Spleen (tissue), 11 donors: ENCODE results near the gene CTNNA1. TPM values are rescaled to one million over a fixed set of nuclear protein-coding genes. Genes with fewer than 3 reads are reported as not detected.

Experiments used
- DNase-seq: peaks from one replicate; pipeline ENCODE4 v3.0.0-alpha.2; 2020
- H3K27ac ChIP-seq, 8 donors: fragments of 200-600 bp; sonication (generic) in 7 of 8; 1 replicate in 4 of 8; 2 replicates in 4 of 8; pipeline versions ENCODE4 v1.5.0 to v1.8.0; 2016 to 2021; ENCODE audit warnings: inconsistent platforms in 4 of 8, mild to moderate bottlenecking in 4 of 8, moderate library complexity in 1 of 8
- H3K27me3 ChIP-seq, 7 donors: fragments of 200-600 bp; sonication (generic) in 6 of 7; replicated peaks in 1 of 7; 1 replicate in 4 of 7; 2 replicates in 3 of 7; pipeline versions ENCODE4 v1.5.0 to v1.8.0; 2016 to 2021; ENCODE audit warnings: inconsistent platforms in 3 of 7, mild to moderate bottlenecking in 1 of 7
- H3K36me3 ChIP-seq, 6 donors: fragments of 200-600 bp; sonication (generic) in 5 of 6; 1 replicate in 4 of 6; 2 replicates in 2 of 6; pipeline versions ENCODE4 v1.5.0 to v1.8.0; 2016 to 2021; ENCODE audit warnings: inconsistent platforms in 2 of 6
- H3K4me1 ChIP-seq, 6 donors: fragments of 200-600 bp; sonication (generic) in 5 of 6; 1 replicate in 3 of 6; 2 replicates in 3 of 6; pipeline versions ENCODE4 v1.5.0 to v1.8.0; 2016 to 2021; ENCODE audit warnings: inconsistent platforms in 3 of 6
- H3K4me3 ChIP-seq, 8 donors: fragments of 200-600 bp; sonication (generic) in 7 of 8; 1 replicate in 4 of 8; 2 replicates in 4 of 8; pipeline versions ENCODE4 v1.5.0 to v1.8.0; 2016 to 2021; ENCODE audit warnings: inconsistent platforms in 4 of 8, mild to moderate bottlenecking in 4 of 8, moderate library complexity in 2 of 8
- H3K9me3 ChIP-seq, 8 donors: fragments of 200-600 bp; sonication (generic) in 7 of 8; 1 replicate in 4 of 8; 2 replicates in 4 of 8; pipeline versions ENCODE4 v1.5.0 to v1.8.0; 2016 to 2021; ENCODE audit warnings: inconsistent platforms in 4 of 8
- CTCF ChIP-seq, 11 experiments: fragments of 200-600 bp in 7 of 11; fragments of 450-650 bp in 4 of 11; sonication (generic) in 4 of 11; IDR thresholded peaks in 8 of 11; conservative IDR thresholded peaks in 3 of 11; 1 replicate in 7 of 11; 2 replicates in 4 of 11; pipeline versions ENCODE4 v1.4.0 to v1.8.0; 2016 to 2021; ENCODE audit warnings: antibody characterized with exemption in 11 of 11, inconsistent platforms in 4 of 11, mild to moderate bottlenecking in 1 of 11
- POLR2A ChIP-seq, 3 donors: fragments of 450-650 bp; IDR thresholded peaks; one replicate each; pipeline ENCODE4 v1.5.1; 2017; ENCODE audit warnings: antibody characterized with exemption in 3 of 3, mild to moderate bottlenecking in 1 of 3
- POLR2AphosphoS5 ChIP-seq, 3 donors: sonication (generic); formaldehyde crosslinking; IDR thresholded peaks; one replicate each; pipeline ENCODE4 v1.5.1; 2017; ENCODE audit warnings: antibody characterized with exemption in 3 of 3
- WGBS, 5 donors: extraction: QIAGEN DNeasy Blood & Tissue Kit in 3 of 5; methylation state at CpG; one replicate each; pipeline versions ENCODE4 v1.1.5 to v1.1.7; 2013 to 2018; 5-methylcytosine and 5-hydroxymethylcytosine counted together
- intact Hi-C: fragments of 100-400 bp; cut with DNase I; formaldehyde crosslinking; loops from one replicate; pipeline ENCODE4 v1.15.0; 2023; ENCODE audit warnings: low total_unique reads
- polyA plus RNA-seq, 3 donors: library from polyadenylated mRNA; stranded (reverse); fragments of 200-250 nt; gene quantifications; one replicate each; pipeline ENCODE4 v1.2.1, GENCODE V29; 2013
- total RNA-seq, 7 donors: library from RNA; depleted of rRNA in 3 of 7; stranded (reverse); fragments of >200 nt in 3 of 7; fragmentation: NEBNext Ultra II Directional in 4 of 7; extraction: Animal tissue kit (Norgen Biotek cat#: 25700) in 4 of 7; gene quantifications; one replicate each; pipeline versions ENCODE4 v1.1.0 to v1.2.1, GENCODE V29; 2016 to 2021
- donor health status: healthy with polysubstance abuse.
- donor health status: DM: no; HTN: no; CAD: no; lungs with moderate emphysema.
- donor health status: DM: no; HTN: no; CAD: no.
- donor health status: Bipolar disorder and iron deficiency.
- donor health status: healthy.
- donor health status: DM: no; HTN: no; CAD: no.
- donor health status: DM: yes; HTN: yes; CAD: no.

The CTNNA1 gene
- total and polyA plus RNA-seq, 10 donors, result 26.7 to 313 (median 186) TPM

GRCh38 chr5:138737494-138738265 is 15.5 kb upstream of the CTNNA1 start:
- Histone ChIP-seq H3K9me3 (no peaks in the 10 kb centered on the region), H3K36me3 (no peaks in the 10 kb centered on the region), H3K27me3 (no peaks in the 10 kb centered on the region), H3K4me1 (peaks cover 0 to 14% (median 8%) of the 10 kb centered on the region in 6 donors), H3K4me3 (no peak overlapping the region), H3K27ac (no peak overlapping the region)
- no peak for DNase-seq
- 90 to 98% (median 95%) methylated on average over 2 of the region's 2 CpGs for WGBS, 5 donors
- intact Hi-C loops, result no loop called here
- no peak for TF ChIP-seq POLR2AphosphoS5 (IDR thresholded peaks at IDR 0.05)
- TF ChIP-seq CTCF (IDR thresholded peaks at IDR 0.05 in 8 of 11, conservative IDR thresholded peaks at IDR 0.05 in 3 of 11), result no peak
- TF ChIP-seq POLR2A (IDR thresholded peaks at IDR 0.05), result no peak

- H3K4me1 ChIP-seq, result peaks cover 0 to 17% (median 10%) of the 10 kb centered on the region in 6 donors
- H3K27me3 ChIP-seq, result no peaks in the 10 kb centered on the region
- no peaks in the 10 kb centered on the region for H3K36me3 ChIP-seq
- intact Hi-C loops, result no loop called here
- H3K27ac ChIP-seq, result no peak overlapping the region
- no peaks in the 10 kb centered on the region for H3K9me3 ChIP-seq
- WGBS, 5 donors, result 70 to 80% (median 77%) methylated on average over 4 of the region's 4 CpGs
- no peak for TF ChIP-seq CTCF (IDR thresholded peaks at IDR 0.05 in 8 of 11, conservative IDR thresholded peaks at IDR 0.05 in 3 of 11)
- no peak for TF ChIP-seq POLR2AphosphoS5 (IDR thresholded peaks at IDR 0.05)
- no peak for TF ChIP-seq POLR2A (IDR thresholded peaks at IDR 0.05)
- DNase-seq, result peak; percentile 7
- H3K4me3 ChIP-seq, result no peak overlapping the region
These were observed 14.8 kb upstream of the CTNNA1 start for GRCh38 chr5:138738399-138738798.

GRCh38 chr5:138739938-138740337 is 13.3 kb upstream of the CTNNA1 start:
- Histone ChIP-seq H3K36me3 (no peaks in the 10 kb centered on the region), H3K27me3 (no peaks in the 10 kb centered on the region), H3K4me3 (no peak overlapping the region), H3K27ac (no peak overlapping the region), H3K9me3 (no peaks in the 10 kb centered on the region), H3K4me1 (peaks cover 0 to 17% (median 10%) of the 10 kb centered on the region in 6 donors)
- TF ChIP-seq CTCF (IDR thresholded peaks at IDR 0.05 in 8 of 11, conservative IDR thresholded peaks at IDR 0.05 in 3 of 11), result no peak
- no peak for TF ChIP-seq POLR2A (IDR thresholded peaks at IDR 0.05)
- TF ChIP-seq POLR2AphosphoS5 (IDR thresholded peaks at IDR 0.05), result no peak
- no peak for DNase-seq
- 95 to 100% (median 100%) methylated on average over 1 of the region's 1 CpG for WGBS, 5 donors
- intact Hi-C loops, result no loop called here

- H3K36me3 ChIP-seq, result no peaks in the 10 kb centered on the region
- H3K27ac ChIP-seq, result no peak overlapping the region
- intact Hi-C loops, result no loop called here
- no peaks in the 10 kb centered on the region for H3K27me3 ChIP-seq
- H3K4me3 ChIP-seq, result no peak overlapping the region
- 85 to 93% (median 86%) methylated on average over 4 of the region's 4 CpGs for WGBS, 5 donors
- H3K9me3 ChIP-seq, result no peaks in the 10 kb centered on the region
- TF ChIP-seq POLR2A (IDR thresholded peaks at IDR 0.05), result no peak
- TF ChIP-seq POLR2AphosphoS5 (IDR thresholded peaks at IDR 0.05), result no peak
- TF ChIP-seq CTCF (IDR thresholded peaks at IDR 0.05 in 8 of 11, conservative IDR thresholded peaks at IDR 0.05 in 3 of 11), result no peak
- peaks cover 0 to 17% (median 10%) of the 10 kb centered on the region in 6 donors for H3K4me1 ChIP-seq
- DNase-seq, result peak; percentile 22
These were observed 9.7 kb upstream of the CTNNA1 start for GRCh38 chr5:138743484-138743883.
